ENCODE results near the gene THRA. TPM values are rescaled to one million over a fixed set of nuclear protein-coding genes. Genes with fewer than 3 reads are reported as not detected.

THRA gene
- polyA plus RNA-seq, 1 experiment = 43.3 TPM

DNA sequence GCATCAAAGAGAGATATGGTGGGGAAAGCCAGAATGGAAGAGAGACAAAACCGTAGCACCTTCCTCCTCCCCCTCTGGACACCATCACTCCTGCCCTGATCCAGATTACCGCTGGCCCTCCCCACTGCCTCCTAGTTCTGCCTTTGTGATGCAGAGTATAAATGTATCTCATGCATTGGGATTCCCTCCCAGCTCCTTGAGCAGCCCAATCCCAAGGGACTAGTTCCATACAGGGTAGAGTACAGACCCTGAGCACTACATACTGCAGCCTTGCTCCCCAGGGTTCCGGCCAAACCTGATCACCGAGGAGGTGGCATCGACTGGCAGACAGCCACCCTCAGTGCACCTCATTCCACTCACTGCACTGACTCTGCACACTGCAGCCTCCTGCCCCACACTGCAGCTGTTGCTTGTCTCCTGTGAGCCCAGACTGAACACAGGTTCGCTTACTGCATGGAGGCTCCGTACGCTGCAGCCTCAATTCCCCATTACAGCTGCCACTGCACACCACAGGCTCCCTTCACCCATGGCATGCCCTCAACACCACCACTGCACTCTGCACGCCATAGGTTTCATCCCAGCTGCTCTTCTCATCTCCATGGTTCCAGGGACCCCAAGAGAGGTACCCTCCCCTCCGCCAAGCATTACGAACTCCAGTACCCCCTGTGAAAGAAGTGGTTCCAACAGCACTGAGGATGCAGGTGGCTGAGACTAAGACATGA is 1.7 kb upstream of the THRA start:
- no peak for DNase-seq (ENCODE audit: low read depth)
- TF ChIP-seq CTCF (IDR thresholded peaks at IDR 0.05; ENCODE audit: insufficient read depth, low read depth, low read length) = no peak
- Histone ChIP-seq H3K36me3 (ENCODE audit: control insufficient read depth, insufficient read depth, low read length) (no peaks in the 10 kb centered on the region), H3K27me3 (ENCODE audit: control insufficient read depth, insufficient read depth, low read length) (no peaks in the 10 kb centered on the region), H3K4me3 (ENCODE audit: low read depth, low read length) (no peak overlapping the region)
- ChIA-PET POLR2A (no interaction called here), CTCF (interaction anchor here (0.8 to 2.1 kb wide), 8 partner anchors 13 to 108 kb away, joined by 3 to 11 read pairs (median 4); no protein-coding TSS in a partner anchor)

DNA sequence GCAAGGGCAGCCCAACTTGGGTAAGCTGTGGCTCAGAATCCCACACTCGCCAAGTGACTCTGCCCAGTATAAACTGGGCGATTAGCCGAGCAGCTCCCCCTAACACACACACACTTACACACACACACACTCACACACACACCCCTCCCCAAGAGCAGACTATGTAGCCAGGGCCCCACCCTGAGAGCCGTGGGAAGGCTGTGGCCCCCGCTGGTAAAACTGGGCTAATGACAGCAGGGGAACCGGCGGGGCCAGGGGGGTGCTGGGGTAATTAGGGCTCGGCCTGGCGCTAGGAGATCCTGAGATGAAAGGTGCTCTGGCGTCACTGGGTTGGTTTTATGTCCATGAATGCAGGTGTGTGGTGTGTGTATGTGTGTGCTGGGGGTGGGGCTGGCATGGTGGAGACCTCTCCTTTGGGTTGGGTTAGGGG is 1.1 kb upstream of the THRA start:
- Histone ChIP-seq H3K4me3 (ENCODE audit: low read depth, low read length) (no peak overlapping the region), H3K36me3 (ENCODE audit: control insufficient read depth, insufficient read depth, low read length) (no peaks in the 10 kb centered on the region), H3K27me3 (ENCODE audit: control insufficient read depth, insufficient read depth, low read length) (no peaks in the 10 kb centered on the region)
- DNase-seq (ENCODE audit: low read depth) = no peak
- ChIA-PET CTCF (interaction anchor here (0.7 to 2.2 kb wide), 12 partner anchors 8 to 107 kb away, joined by 3 to 14 read pairs (median 5); partner anchors contain the start of gene MED24), POLR2A (no interaction called here)
- no peak for TF ChIP-seq CTCF (IDR thresholded peaks at IDR 0.05; ENCODE audit: insufficient read depth, low read depth, low read length)

DNA sequence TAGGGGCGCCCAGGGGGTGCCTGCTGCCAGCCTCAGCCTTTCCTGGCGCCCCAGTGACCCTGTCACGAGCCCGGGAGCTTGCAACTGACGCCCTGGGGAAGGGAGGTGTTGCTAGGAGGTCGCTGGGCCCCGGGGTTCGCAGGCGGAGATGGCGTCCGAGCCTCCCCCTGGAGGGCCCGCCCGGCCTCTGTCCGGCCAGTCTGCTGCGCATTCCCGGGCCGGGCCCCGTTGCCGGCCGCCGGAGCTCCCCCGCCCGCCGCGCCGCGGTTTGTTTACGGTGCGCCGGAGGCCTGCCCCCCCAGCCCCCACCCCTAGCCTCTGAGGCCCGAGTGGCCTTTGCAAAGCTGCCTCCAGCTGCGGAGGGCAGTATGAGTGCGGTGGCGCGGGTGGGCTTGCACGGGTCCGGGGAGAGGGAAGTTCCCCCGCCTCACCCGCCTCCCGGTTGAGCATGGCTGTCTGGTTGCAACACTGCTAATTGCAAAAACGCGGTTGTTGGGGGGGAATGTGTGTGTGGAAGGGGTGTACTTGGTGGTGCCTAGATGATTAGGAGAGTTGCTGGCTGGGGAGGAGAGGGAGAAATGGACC is 514 bp downstream of the THRA start:
- Histone ChIP-seq H3K36me3 (ENCODE audit: control insufficient read depth, insufficient read depth, low read length) (no peaks in the 10 kb centered on the region; the same call in 1 of the 2 replicates), H3K27me3 (ENCODE audit: control insufficient read depth, insufficient read depth, low read length) (no peaks in the 10 kb centered on the region), H3K4me3 (ENCODE audit: low read depth, low read length) (peak overlapping the region; percentile 97)
- ChIA-PET CTCF (interaction anchor here (0.9 to 5.6 kb wide), 9 partner anchors 9 to 105 kb away, joined by 3 to 83 read pairs (median 4); partner anchors contain the start of gene MED24), POLR2A (no interaction called here)
- no peak for DNase-seq (ENCODE audit: low read depth)
- TF ChIP-seq CTCF (IDR thresholded peaks at IDR 0.05; ENCODE audit: insufficient read depth, low read depth, low read length) = no peak

GRCh38 chr17:40063901-40064531 is 1.3 kb downstream of the THRA start:
- CTCF ChIA-PET = interaction anchor here (0.9 to 5.6 kb wide), 12 partner anchors 10 to 104 kb away, joined by 3 to 83 read pairs (median 8); partner anchors contain the start of genes CSF3, MED24 and NR1D1

More at GRCh38 chr17:40063901-40064531, 1.3 kb downstream of the THRA start:
- Histone ChIP-seq H3K36me3 (ENCODE audit: control insufficient read depth, insufficient read depth, low read length) (no peaks in the 10 kb centered on the region; the same call in 1 of the 2 replicates), H3K27me3 (ENCODE audit: control insufficient read depth, insufficient read depth, low read length) (no peaks in the 10 kb centered on the region), H3K4me3 (ENCODE audit: low read depth, low read length) (peak overlapping the region; percentile 97)
- POLR2A ChIA-PET = no interaction called here
- no peak for DNase-seq (ENCODE audit: low read depth)
- no peak for TF ChIP-seq CTCF (IDR thresholded peaks at IDR 0.05; ENCODE audit: insufficient read depth, low read depth, low read length)

Measured in BJ (cell line).